ENCODE results near the gene MYH14. TPM values are rescaled to one million over a fixed set of nuclear protein-coding genes. Genes with fewer than 3 reads are reported as not detected.

The MYH14 gene
- total RNA-seq, 4 donors from 2014 or later = 8.3 to 82.1 (median 12.4) TPM

GRCh38 chr19:50264483-50265186, 61.2 kb downstream of the MYH14 start:
- no peak for TF ChIP-seq CTCF (IDR thresholded peaks at IDR 0.05; ENCODE audit: low read depth)

DNA sequence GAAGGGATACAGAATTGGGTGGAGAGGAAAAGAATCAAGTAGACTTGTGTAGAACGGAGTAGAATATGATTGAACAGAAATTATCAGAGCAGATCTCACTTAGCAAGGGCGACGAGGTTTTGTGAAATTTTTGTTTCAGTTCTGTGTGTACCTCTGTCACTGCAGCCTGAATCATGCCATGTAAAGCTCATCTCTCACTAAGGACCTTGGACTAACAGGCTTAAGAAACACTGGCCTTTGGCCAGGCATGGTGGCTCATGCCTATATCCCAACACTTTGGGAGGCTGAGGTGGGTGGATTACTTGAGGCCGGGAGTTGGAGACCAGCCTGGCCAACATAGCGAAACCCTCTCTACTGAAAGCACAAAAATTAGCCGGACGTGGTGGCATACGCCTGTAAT, 62.6 kb downstream of the MYH14 start:
- TF ChIP-seq CTCF (IDR thresholded peaks at IDR 0.05; ENCODE audit: low read depth) = no peak

DNA sequence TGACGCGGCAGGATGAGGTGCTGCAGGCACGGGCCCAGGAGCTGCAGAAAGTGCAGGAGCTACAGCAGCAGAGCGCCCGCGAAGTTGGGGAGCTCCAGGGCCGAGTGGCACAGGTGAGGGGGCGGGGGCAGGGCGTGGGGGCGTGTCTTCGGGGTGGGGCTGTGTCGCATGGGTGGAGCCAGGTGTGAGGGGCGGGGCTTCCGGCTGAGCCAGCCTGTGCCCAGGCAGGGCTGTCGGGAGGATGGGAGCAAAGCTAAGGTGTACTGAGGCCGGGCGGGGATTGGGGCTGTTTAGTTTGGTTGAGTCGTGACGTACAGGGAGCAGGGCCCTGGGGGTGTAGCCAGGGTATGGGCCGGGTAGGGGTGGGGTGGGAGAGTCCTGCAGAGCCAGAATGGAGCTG, 63.5 kb downstream of the MYH14 start:
- no peak for TF ChIP-seq CTCF (IDR thresholded peaks at IDR 0.05; ENCODE audit: low read depth)

DNA sequence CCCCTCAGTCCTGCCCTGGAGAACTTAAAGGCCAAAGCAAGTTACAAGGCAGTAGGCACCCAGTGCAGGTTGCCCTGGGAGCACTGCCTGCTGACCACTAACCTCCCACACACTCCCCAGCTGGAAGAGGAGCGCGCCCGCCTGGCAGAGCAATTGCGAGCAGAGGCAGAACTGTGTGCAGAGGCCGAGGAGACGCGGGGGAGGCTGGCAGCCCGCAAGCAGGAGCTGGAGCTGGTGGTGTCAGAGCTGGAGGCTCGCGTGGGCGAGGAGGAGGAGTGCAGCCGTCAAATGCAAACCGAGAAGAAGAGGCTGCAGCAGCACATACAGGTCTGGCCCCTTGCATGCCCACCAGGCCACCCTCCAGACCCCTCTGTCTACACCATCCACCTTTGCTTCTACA, 64.6 kb downstream of the MYH14 start:
- no peak for TF ChIP-seq CTCF (IDR thresholded peaks at IDR 0.05; ENCODE audit: low read depth)

DNA sequence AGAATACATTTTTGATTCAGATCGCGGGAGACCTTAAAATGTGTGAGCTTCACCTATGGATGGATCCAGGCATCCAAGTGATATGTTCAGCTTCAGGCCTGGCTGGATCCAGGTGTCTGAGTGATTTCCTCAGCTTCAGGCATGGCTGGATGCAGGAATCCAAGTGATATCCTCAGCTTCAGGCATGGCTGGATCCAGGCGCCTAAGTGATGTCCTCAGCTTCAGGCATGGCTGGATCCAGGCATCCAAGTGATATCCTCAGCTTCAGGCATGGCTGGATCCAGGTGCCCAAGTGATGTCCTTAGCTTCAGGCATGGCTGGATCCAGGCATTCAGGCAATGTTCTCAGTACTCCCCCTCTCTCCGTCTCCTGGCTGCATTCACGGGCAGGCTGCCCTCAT, 65.1 kb downstream of the MYH14 start:
- TF ChIP-seq CTCF (IDR thresholded peaks at IDR 0.05; ENCODE audit: low read depth) = no peak

- no peak for TF ChIP-seq CTCF (IDR thresholded peaks at IDR 0.05; ENCODE audit: low read depth)
Observed at GRCh38 chr19:50269653-50270052, 66.2 kb downstream of the MYH14 start.

DNA sequence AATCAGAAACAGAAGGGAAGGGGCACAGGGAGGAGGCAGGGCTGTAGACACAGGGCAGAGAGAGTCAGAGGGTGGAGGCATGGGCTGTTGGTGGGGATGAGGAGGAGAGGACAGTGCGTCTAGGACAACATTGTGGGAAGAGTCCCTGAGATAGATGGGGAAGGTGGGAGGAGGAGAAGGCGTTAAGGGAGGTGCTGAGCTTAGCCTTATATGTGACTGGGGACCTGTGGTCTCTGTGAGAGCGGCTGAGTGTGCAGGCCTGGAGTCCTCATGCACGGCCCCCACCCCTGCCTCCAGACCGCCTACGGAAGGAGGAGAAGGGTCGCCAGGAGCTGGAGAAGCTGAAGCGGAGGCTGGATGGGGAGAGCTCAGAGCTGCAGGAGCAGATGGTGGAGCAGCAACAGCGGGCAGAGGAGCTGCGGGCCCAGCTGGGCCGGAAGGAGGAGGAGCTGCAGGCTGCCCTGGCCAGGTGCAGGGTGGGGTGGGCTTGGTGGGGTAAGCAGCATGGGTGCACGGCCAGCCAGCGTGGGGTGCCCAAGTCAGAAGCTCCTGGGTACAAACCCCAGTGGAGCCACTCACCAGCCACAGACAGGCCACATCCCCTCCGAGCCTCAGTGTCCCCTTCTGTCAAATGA, 69.0 kb downstream of the MYH14 start:
- no peak for TF ChIP-seq CTCF (IDR thresholded peaks at IDR 0.05; ENCODE audit: low read depth)

Data from subcutaneous adipose tissue (tissue), 4 donors.